Mucosa of rectum (tissue), 2 donors: ENCODE data around the gene FBXO24.
A peak's percentile ranks its signal among the peaks of the same experiment; 100 is the strongest.

Experiments used
- H3K27ac ChIP-seq, 2 donors: one replicate each; pipeline ENCODE4 v1.7.0; 2013; ENCODE audit warnings: inconsistent platforms in 2 of 2, low read depth in 2 of 2, low read length in 2 of 2
- H3K27me3 ChIP-seq, 2 donors: one replicate each; pipeline ENCODE4 v1.7.0; 2013; ENCODE audit warnings: low read length in 2 of 2; ENCODE audit not compliant: control insufficient read depth in 2 of 2, insufficient read depth in 2 of 2
- H3K36me3 ChIP-seq, 2 donors: one replicate each; pipeline ENCODE4 v1.7.0; 2013; ENCODE audit warnings: low read length in 2 of 2; ENCODE audit not compliant: control insufficient read depth in 2 of 2, insufficient read depth in 2 of 2
- H3K4me1 ChIP-seq, 2 donors: one replicate each; pipeline ENCODE4 v1.7.0; 2013; ENCODE audit warnings: low read length in 2 of 2, mild to moderate bottlenecking in 1 of 2; ENCODE audit not compliant: control insufficient read depth in 2 of 2, insufficient read depth in 2 of 2
- H3K4me3 ChIP-seq, 2 donors: one replicate each; pipeline ENCODE4 v1.7.0; 2013; ENCODE audit warnings: low read length in 2 of 2
- H3K9ac ChIP-seq, 2 donors: one replicate each; pipeline ENCODE4 v1.7.0; 2013; ENCODE audit warnings: low read length in 2 of 2, low read depth in 1 of 2, mild to moderate bottlenecking in 1 of 2
- H3K9me3 ChIP-seq, 2 donors: one replicate each; pipeline ENCODE4 v1.7.0; 2013; ENCODE audit warnings: low read length in 2 of 2; ENCODE audit not compliant: control insufficient read depth in 2 of 2
- donor health status: healthy.
- donor health status: Normal muscosa, but diverticular disease.

Gene FBXO24

GRCh38 chr7:100632951-100633717 lies 47.0 kb downstream of the FBXO24 start:
- Histone ChIP-seq H3K4me3 (peak overlapping the region; percentile 59 to 68), H3K9me3 (no peaks in the 10 kb centered on the region), H3K27me3 (peaks cover 0 to 4% of the 10 kb centered on the region in 2 donors), H3K27ac (no peak overlapping the region), H3K36me3 (no peaks in the 10 kb centered on the region), H3K9ac (peak overlapping the region; percentile 41 to 55), H3K4me1 (peaks cover 3 to 8% of the 10 kb centered on the region in 2 donors)

GRCh38 chr7:100639995-100640516 lies 53.9 kb downstream of the FBXO24 start:
- no peaks in the 10 kb centered on the region for H3K9me3 ChIP-seq
- H3K4me1 ChIP-seq, result no peaks in the 10 kb centered on the region
- H3K27me3 ChIP-seq, result peaks cover 0 to 4% of the 10 kb centered on the region in 2 donors
- no peaks in the 10 kb centered on the region for H3K36me3 ChIP-seq
- no peak overlapping the region for H3K9ac ChIP-seq
- H3K27ac ChIP-seq, result no peak overlapping the region
- no peak overlapping the region for H3K4me3 ChIP-seq

- no peak overlapping the region for H3K4me3 ChIP-seq
- H3K27ac ChIP-seq, result no peak overlapping the region
- no peak overlapping the region for H3K9ac ChIP-seq
- H3K4me1 ChIP-seq, result no peaks in the 10 kb centered on the region
- peaks cover 0 to 4% of the 10 kb centered on the region in 2 donors for H3K27me3 ChIP-seq
- H3K36me3 ChIP-seq, result no peaks in the 10 kb centered on the region
- no peaks in the 10 kb centered on the region for H3K9me3 ChIP-seq
These were observed 54.7 kb downstream of the FBXO24 start for GRCh38 chr7:100640517-100641440.

DNA sequence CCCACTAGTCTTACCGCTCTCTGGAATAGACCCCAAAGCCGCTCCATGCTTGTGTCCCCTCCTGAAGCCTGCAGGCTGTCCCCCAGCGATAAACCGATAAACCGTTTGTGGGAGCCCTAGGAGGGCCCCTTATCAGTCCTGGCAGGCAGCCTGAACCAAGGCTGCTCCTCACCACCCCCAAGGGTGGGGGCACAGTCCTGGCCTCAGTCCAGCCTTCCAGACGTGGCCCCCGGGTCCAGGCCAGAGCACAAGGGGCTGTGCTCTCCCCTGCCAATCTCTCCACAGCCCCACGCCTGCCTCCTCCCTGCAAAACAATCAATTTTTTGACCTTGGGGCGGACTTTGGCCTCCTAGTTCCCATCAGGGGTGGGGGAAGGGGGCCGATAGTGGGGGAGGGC lies 55.3 kb downstream of the FBXO24 start, which contains the start of gene TFR2:
Gene TFR2, minus strand, starts transcription at position 90 of the 397 bp plus-strand sequence. Its CDS starts 43 bp downstream, at position 47.
- H3K27ac ChIP-seq, result no peak within 1 kb of the TSS
- no peak within 1 kb of the TSS for H3K4me3 ChIP-seq
- no peaks in the 10 kb centered on the region for H3K4me1 ChIP-seq
- H3K27me3 ChIP-seq, result peaks cover 0 to 4% of the 10 kb centered on the region in 2 donors
- H3K9ac ChIP-seq, result no peak within 1 kb of the TSS
- H3K9me3 ChIP-seq, result no peaks in the 10 kb centered on the region
- H3K36me3 ChIP-seq, result no peaks in the 10 kb centered on the region

DNA sequence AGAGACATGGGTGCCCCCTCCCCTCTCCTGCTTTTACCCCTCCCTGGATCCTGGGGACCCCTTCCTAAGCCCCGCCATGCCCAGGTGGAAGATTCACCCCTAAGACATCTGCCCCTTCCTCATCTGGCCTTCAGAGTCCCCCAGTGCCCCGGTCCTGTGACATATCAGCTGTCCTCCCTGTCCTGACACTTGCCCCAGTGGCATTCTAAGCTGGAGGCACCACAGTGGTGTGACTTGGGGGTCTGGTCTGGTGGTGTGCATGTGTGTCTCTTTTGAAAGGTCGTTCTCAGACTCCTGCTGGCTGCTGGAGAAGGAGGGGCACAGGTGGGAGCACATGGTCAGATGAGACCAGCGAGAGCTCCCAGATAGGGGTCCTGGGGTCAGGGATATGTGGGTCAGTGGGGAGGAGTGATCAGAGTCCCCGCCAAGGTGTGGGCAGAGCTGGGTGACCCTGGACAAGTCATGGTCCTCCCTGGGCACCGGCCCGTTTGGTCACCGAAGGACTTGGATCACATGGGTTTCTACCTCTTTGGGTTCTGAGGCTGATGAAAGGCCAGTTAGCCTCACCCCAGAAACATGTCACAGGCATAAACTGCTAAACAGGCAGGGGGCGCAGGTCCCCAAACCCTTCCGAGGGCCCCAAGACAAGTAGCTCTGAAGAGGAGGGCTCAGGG lies 55.9 kb downstream of the FBXO24 start:
- no peaks in the 10 kb centered on the region for H3K36me3 ChIP-seq
- H3K9ac ChIP-seq, result no peak overlapping the region
- no peaks in the 10 kb centered on the region for H3K4me1 ChIP-seq
- no peak overlapping the region for H3K4me3 ChIP-seq
- H3K27me3 ChIP-seq, result peaks cover 0 to 4% of the 10 kb centered on the region in 2 donors
- H3K9me3 ChIP-seq, result no peaks in the 10 kb centered on the region
- H3K27ac ChIP-seq, result no peak overlapping the region

GRCh38 chr7:100642534-100642907 lies 56.4 kb downstream of the FBXO24 start:
- H3K27ac ChIP-seq, result no peak overlapping the region
- no peak overlapping the region for H3K4me3 ChIP-seq
- no peak overlapping the region for H3K9ac ChIP-seq
- no peaks in the 10 kb centered on the region for H3K36me3 ChIP-seq
- no peaks in the 10 kb centered on the region for H3K9me3 ChIP-seq
- no peaks in the 10 kb centered on the region for H3K4me1 ChIP-seq
- H3K27me3 ChIP-seq, result peaks cover 2 to 4% of the 10 kb centered on the region in 2 donors

GRCh38 chr7:100649826-100650565 lies 63.9 kb downstream of the FBXO24 start:
- no peaks in the 10 kb centered on the region for H3K9me3 ChIP-seq
- H3K27me3 ChIP-seq, result peaks cover 4 to 8% of the 10 kb centered on the region in 2 donors
- no peak overlapping the region for H3K27ac ChIP-seq
- no peaks in the 10 kb centered on the region for H3K36me3 ChIP-seq
- H3K4me1 ChIP-seq, result no peaks in the 10 kb centered on the region
- no peak overlapping the region for H3K4me3 ChIP-seq
- no peak overlapping the region for H3K9ac ChIP-seq
